Trophoblast cell (in vitro differentiated cells and primary cell): ENCODE results near the gene KLHL30.

Experiments
- DNase-seq, 2 donors: peaks; one replicate each; pipeline ENCODE4 v3.0.0-alpha.2; 2016
- H2AFZ ChIP-seq: 2 replicates; pipeline ENCODE4 v1.6.1; 2013; ENCODE audit warnings: low read length, moderate library complexity, mild to moderate bottlenecking; ENCODE audit not compliant: insufficient read depth, poor library complexity
- H2AK5ac ChIP-seq: 2 replicates; pipeline ENCODE4 v1.6.1; 2013; ENCODE audit warnings: mild to moderate bottlenecking, low read length
- H2BK120ac ChIP-seq: 2 replicates; pipeline ENCODE4 v1.6.1; 2013; ENCODE audit warnings: low read length, mild to moderate bottlenecking, moderate library complexity; ENCODE audit not compliant: insufficient read depth, poor library complexity
- H2BK12ac ChIP-seq: 2 replicates; pipeline ENCODE4 v1.6.1; 2013; ENCODE audit warnings: mild to moderate bottlenecking, low read length, moderate library complexity
- H2BK5ac ChIP-seq: 2 replicates; pipeline ENCODE4 v1.6.1; 2013; ENCODE audit warnings: low read length, low read depth, moderate library complexity, mild to moderate bottlenecking; ENCODE audit not compliant: poor library complexity
- H3K14ac ChIP-seq: 2 replicates; pipeline ENCODE4 v1.6.1; 2013; ENCODE audit warnings: mild to moderate bottlenecking, low read length
- H3K18ac ChIP-seq: 2 replicates; pipeline ENCODE4 v1.6.1; 2013; ENCODE audit warnings: mild to moderate bottlenecking, low read length
- H3K23ac ChIP-seq: 2 replicates; pipeline ENCODE4 v1.6.1; 2013; ENCODE audit warnings: low read length
- H3K27ac ChIP-seq: 2 replicates; pipeline ENCODE4 v1.5.1; 2013; ENCODE audit warnings: low read depth, mild to moderate bottlenecking, inconsistent platforms, low read length, moderate library complexity
- H3K27me3 ChIP-seq: 2 replicates; pipeline ENCODE4 v1.6.1; 2013; ENCODE audit warnings: inconsistent platforms, mild to moderate bottlenecking, low read length, moderate library complexity; ENCODE audit not compliant: insufficient read depth
- H3K36me3 ChIP-seq, 2 experiments: 1 replicate in 1 of 2; 2 replicates in 1 of 2; pipeline ENCODE4 v1.6.1; 2013; ENCODE audit warnings: low read length in 2 of 2, mild to moderate bottlenecking in 2 of 2, moderate library complexity in 1 of 2; ENCODE audit not compliant: insufficient read depth in 2 of 2, control insufficient read depth in 1 of 2
- H3K4ac ChIP-seq: 2 replicates; pipeline ENCODE4 v1.6.1; 2013; ENCODE audit warnings: low read depth, mild to moderate bottlenecking, low read length, moderate library complexity
- H3K4me1 ChIP-seq, 2 experiments: 1 replicate in 1 of 2; 2 replicates in 1 of 2; pipeline ENCODE4 v1.6.1; 2013; ENCODE audit warnings: low read length in 2 of 2, mild to moderate bottlenecking in 2 of 2, moderate library complexity in 1 of 2; ENCODE audit not compliant: insufficient read depth in 2 of 2, control insufficient read depth in 1 of 2
- H3K4me2 ChIP-seq: 2 replicates; pipeline ENCODE4 v1.6.1; 2013; ENCODE audit warnings: inconsistent platforms, mild to moderate bottlenecking, low read length, moderate library complexity
- H3K4me3 ChIP-seq: 2 replicates; pipeline ENCODE4 v1.5.1; 2013; ENCODE audit warnings: mild to moderate bottlenecking, low read depth, low read length, inconsistent platforms
- H3K79me1 ChIP-seq: one replicate; pipeline ENCODE4 v1.6.1; 2013; ENCODE audit warnings: low read length
- H3K79me2 ChIP-seq: 2 replicates; pipeline ENCODE4 v1.6.1; 2013; ENCODE audit warnings: low read length, mild to moderate bottlenecking; ENCODE audit not compliant: control insufficient read depth, insufficient read depth, poor library complexity
- H3K9ac ChIP-seq: 2 replicates; pipeline ENCODE4 v1.6.1; 2013; ENCODE audit warnings: mild to moderate bottlenecking, low read length
- H3K9me3 ChIP-seq: 2 replicates; pipeline ENCODE4 v1.6.1; 2013; ENCODE audit warnings: low read depth, mild to moderate bottlenecking, control low read depth, inconsistent platforms, low read length; ENCODE audit not compliant: insufficient read depth
- H4K12ac ChIP-seq: 2 replicates; pipeline ENCODE4 v1.6.1; 2013; ENCODE audit warnings: low read depth, mild to moderate bottlenecking, low read length, moderate library complexity
- H4K8ac ChIP-seq: 2 replicates; pipeline ENCODE4 v1.6.1; 2013; ENCODE audit warnings: low read depth, mild to moderate bottlenecking, low read length, moderate library complexity
- H4K91ac ChIP-seq: one replicate; pipeline ENCODE4 v1.6.1; 2013; ENCODE audit warnings: low read depth, mild to moderate bottlenecking, low read length, moderate library complexity
- WGBS: extraction: QIAGEN DNeasy Blood & Tissue Kit; methylation state at CpG from one replicate; pipeline ENCODE4 v1.1.7; 2013; ENCODE audit warnings: missing lambda C conversion rate; ENCODE audit not compliant: insufficient read length, insufficient coverage; ENCODE audit errors: extremely low coverage; 5-methylcytosine and 5-hydroxymethylcytosine counted together

The KLHL30 gene

DNA sequence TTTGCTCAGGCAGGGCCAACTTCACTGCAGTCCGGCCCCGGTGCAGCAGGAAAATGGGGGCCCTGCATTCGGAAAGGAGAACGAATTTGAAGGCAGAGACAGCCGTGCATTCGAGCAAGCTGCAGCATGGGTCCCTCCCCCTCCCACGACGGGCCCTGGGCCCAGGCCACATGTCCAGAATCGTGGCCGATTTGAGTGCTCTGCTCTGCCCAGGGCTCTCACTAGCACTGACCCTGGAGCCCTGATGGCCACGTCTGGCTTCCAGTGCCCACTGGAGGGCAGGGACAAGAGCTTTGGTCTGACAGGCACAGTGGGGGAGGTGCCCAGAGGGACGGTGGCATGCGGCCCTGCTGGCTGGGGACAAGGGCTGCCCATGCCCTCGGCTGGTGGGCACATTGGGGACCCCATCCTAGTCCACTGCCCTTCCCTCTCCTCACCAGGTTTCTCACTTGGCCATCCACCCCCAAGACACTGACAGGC lies 14.4 kb upstream of the KLHL30 start:
- Histone ChIP-seq H3K27me3 (no peaks in the 10 kb centered on the region), H2AFZ (no peak overlapping the region)
- no CpG with 5 or more reads among the region's 14 CpGs for WGBS

DNA sequence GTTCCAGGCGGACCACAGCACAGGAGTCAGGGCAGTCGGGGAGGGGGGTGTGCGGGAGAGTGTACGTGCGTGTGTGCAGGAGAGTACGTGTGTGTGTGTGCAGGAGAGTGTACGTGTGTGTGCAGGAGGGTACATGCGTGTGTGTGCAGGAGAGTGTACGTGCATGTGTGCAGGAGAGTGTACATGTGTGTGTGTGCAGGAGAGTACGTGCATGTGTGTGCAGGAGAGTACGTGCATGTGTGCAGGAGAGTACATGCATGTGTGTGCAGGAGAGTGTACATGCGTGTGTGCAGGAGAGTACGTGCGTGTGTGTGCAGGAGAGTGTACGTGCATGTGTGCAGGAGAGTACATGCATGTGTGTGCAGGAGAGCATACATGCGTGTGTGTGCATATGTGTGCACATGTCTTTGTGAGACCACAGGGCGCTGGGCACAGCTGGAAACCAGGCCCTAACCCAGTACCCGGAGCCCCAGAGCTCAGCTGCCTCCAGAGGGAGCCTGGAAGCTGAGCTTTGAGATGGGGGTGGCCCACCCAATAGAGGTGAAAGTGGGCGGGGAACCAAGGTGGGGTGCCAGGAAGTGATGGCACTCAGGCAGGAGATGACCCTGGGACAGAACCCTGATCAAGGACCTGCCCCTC lies 13.9 kb upstream of the KLHL30 start:
- H3K4me3 ChIP-seq: peak overlapping the region; percentile 31
- H3K23ac ChIP-seq: no peak overlapping the region
- H4K12ac ChIP-seq: no peak overlapping the region
- H4K91ac ChIP-seq: no peak overlapping the region
- no peak overlapping the region for H4K8ac ChIP-seq
- no peaks in the 10 kb centered on the region for H3K79me1 ChIP-seq
- no CpG with 5 or more reads among the region's 19 CpGs for WGBS
- no peaks in the 10 kb centered on the region for H3K27me3 ChIP-seq
- H3K36me3 ChIP-seq: no peaks in the 10 kb centered on the region
- H2BK12ac ChIP-seq: no peak overlapping the region
- H3K27ac ChIP-seq: no peak overlapping the region
- H2AK5ac ChIP-seq: no peak overlapping the region
- H3K18ac ChIP-seq: no peak overlapping the region
- no peak overlapping the region for H3K4me2 ChIP-seq
- no peak overlapping the region for H2AFZ ChIP-seq
- DNase-seq: no peak
- no peak overlapping the region for H3K14ac ChIP-seq
- H2BK120ac ChIP-seq: no peak overlapping the region
- no peak overlapping the region for H2BK5ac ChIP-seq
- no peaks in the 10 kb centered on the region for H3K79me2 ChIP-seq
- H3K9me3 ChIP-seq: peaks cover 3% of the 10 kb centered on the region
- H3K9ac ChIP-seq: no peak overlapping the region
- no peak overlapping the region for H3K4ac ChIP-seq
- H3K4me1 ChIP-seq: no peaks in the 10 kb centered on the region

More for the DNA sequence above, 14.4 kb upstream of the KLHL30 start:
- Histone ChIP-seq H3K79me2 (no peaks in the 10 kb centered on the region), H3K4me1 (no peaks in the 10 kb centered on the region), H2BK12ac (no peak overlapping the region), H3K4me2 (no peak overlapping the region), H2BK120ac (no peak overlapping the region), H4K8ac (no peak overlapping the region), H3K9me3 (peaks cover 3% of the 10 kb centered on the region), H3K9ac (no peak overlapping the region), H4K91ac (no peak overlapping the region), H3K18ac (no peak overlapping the region), H3K36me3 (no peaks in the 10 kb centered on the region), H3K23ac (no peak overlapping the region), H3K14ac (no peak overlapping the region), H3K27ac (no peak overlapping the region), H3K79me1 (no peaks in the 10 kb centered on the region), H4K12ac (no peak overlapping the region), H2BK5ac (no peak overlapping the region), H2AK5ac (no peak overlapping the region), H3K4ac (no peak overlapping the region), H3K4me3 (peak overlapping the region; percentile 31)
- no peak for DNase-seq

DNA sequence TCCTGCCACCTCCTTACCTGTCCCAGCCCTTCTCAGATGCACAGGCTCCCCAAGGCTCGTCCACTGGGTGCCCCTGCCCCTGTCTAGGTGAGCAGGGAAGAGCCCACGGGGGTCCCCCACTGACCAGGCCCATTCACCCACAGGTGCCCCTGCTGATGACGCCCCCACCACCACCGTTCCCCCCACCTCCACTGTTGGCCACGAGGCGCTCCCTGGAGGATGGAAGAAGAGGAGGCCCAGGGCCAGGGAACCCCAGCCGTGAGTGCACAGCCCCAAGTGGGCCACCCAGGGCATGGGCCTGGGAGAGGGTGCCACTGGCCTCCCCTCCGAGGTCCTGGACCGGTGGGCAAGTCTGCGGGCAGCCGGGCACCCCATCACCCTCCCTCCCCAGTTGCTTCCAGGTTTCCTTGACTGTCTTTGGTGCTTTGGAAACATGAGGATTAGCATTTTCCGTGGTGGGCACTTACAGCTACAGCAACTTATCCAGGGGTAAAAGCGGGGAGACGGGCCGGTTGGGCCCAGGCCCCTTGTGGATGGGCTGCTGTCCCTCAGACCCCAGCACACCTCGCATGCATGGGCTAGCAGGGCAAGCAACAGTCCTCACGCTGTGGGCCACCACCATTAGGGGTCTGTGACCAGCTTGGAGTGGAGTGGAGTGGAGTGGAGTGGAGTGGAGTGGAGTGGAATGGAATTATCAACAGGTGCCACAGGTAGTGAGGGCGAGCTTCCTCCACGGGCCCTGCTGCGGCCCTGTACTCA lies 13.2 kb upstream of the KLHL30 start:
- Histone ChIP-seq H3K9ac (no peak overlapping the region), H3K4me3 (no peak overlapping the region), H3K27ac (no peak overlapping the region), H2AFZ (no peak overlapping the region), H3K4ac (no peak overlapping the region), H3K9me3 (peaks cover 3% of the 10 kb centered on the region), H3K4me1 (no peaks in the 10 kb centered on the region), H4K12ac (no peak overlapping the region), H2AK5ac (no peak overlapping the region), H3K79me2 (no peaks in the 10 kb centered on the region), H3K14ac (no peak overlapping the region), H4K91ac (no peak overlapping the region), H2BK5ac (no peak overlapping the region), H3K36me3 (no peaks in the 10 kb centered on the region), H3K18ac (no peak overlapping the region), H3K4me2 (no peak overlapping the region), H4K8ac (no peak overlapping the region), H2BK120ac (no peak overlapping the region), H3K79me1 (no peaks in the 10 kb centered on the region), H3K27me3 (no peaks in the 10 kb centered on the region), H2BK12ac (no peak overlapping the region), H3K23ac (no peak overlapping the region)
- no peak for DNase-seq
- WGBS: no CpG with 5 or more reads among the region's 20 CpGs

DNA sequence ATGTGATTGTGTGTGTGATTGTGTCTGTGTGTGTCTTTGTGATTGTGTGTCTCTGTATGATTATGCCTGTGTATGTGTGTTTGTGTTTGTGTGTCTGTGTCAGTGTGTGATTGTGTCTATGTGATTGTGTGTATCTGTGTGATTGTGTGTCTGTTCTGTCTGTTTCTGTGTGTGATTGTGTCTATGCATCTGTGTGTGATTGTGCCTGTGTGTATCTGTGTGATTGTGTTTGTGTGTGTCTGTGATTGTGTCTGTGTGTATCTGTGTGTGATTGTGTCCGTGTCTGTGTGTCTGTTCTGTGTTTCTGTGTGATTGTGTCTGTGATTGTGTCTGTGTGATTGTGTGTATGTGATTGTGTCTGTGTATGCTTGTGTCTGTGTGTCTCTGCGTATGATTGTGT lies 12.1 kb upstream of the KLHL30 start:
- no peak overlapping the region for H3K9ac ChIP-seq
- no peak overlapping the region for H2BK120ac ChIP-seq
- no peak overlapping the region for H3K4ac ChIP-seq
- no peak overlapping the region for H2AFZ ChIP-seq
- no peak for DNase-seq
- H3K27me3 ChIP-seq: no peaks in the 10 kb centered on the region
- no peak overlapping the region for H4K12ac ChIP-seq
- H3K18ac ChIP-seq: no peak overlapping the region
- H3K14ac ChIP-seq: no peak overlapping the region
- peaks cover 3% of the 10 kb centered on the region for H3K9me3 ChIP-seq
- H2AK5ac ChIP-seq: no peak overlapping the region
- H2BK12ac ChIP-seq: no peak overlapping the region
- H3K79me2 ChIP-seq: no peaks in the 10 kb centered on the region
- WGBS: no CpG with 5 or more reads among the region's 2 CpGs
- H3K36me3 ChIP-seq: no peaks in the 10 kb centered on the region
- H3K4me3 ChIP-seq: no peak overlapping the region
- H3K4me2 ChIP-seq: no peak overlapping the region
- no peak overlapping the region for H2BK5ac ChIP-seq
- H4K91ac ChIP-seq: no peak overlapping the region
- no peaks in the 10 kb centered on the region for H3K79me1 ChIP-seq
- no peak overlapping the region for H3K23ac ChIP-seq
- H4K8ac ChIP-seq: no peak overlapping the region
- no peaks in the 10 kb centered on the region for H3K4me1 ChIP-seq
- H3K27ac ChIP-seq: no peak overlapping the region
